Upper lobe of left lung (tissue), 6 donors: ENCODE data around the gene CYB561. TPM values are rescaled to one million over a fixed set of nuclear protein-coding genes. Genes with fewer than 3 reads are reported as not detected.
A peak's percentile ranks its signal among the peaks of the same experiment; 100 is the strongest.

ENCODE experiments used
- ATAC-seq, 2 donors: fragments of 200-7000 bp; cut with Tn5 transposase; one replicate each; pipeline ENCODE4 v1.9.1; 2022; ENCODE audit warnings: mild to moderate bottlenecking in 2 of 2, moderate library complexity in 2 of 2; ENCODE audit not compliant: low FRiP score in 2 of 2
- DNase-seq, 2 donors: peaks; one replicate each; pipeline ENCODE4 v3.0.0-alpha.2; 2019 to 2020
- H3K27ac ChIP-seq, 4 donors: fragments of 200-600 bp; sonication (generic); one replicate each; pipeline ENCODE4 v1.5.1; 2016 to 2019
- H3K27me3 ChIP-seq, 4 donors: fragments of 200-600 bp; sonication (generic); one replicate each; pipeline ENCODE4 v1.5.1; 2017 to 2019
- H3K36me3 ChIP-seq, 4 donors: fragments of 200-600 bp; sonication (generic); one replicate each; pipeline ENCODE4 v1.5.1; 2016 to 2019
- H3K4me1 ChIP-seq, 4 donors: fragments of 200-600 bp; sonication (generic); one replicate each; pipeline ENCODE4 v1.5.1; 2018 to 2019
- H3K4me3 ChIP-seq, 4 donors: fragments of 200-600 bp; sonication (generic); one replicate each; pipeline ENCODE4 v1.5.1; 2017 to 2019; ENCODE audit warnings: mild to moderate bottlenecking in 2 of 4, moderate library complexity in 1 of 4
- H3K9me3 ChIP-seq, 4 donors: fragments of 200-600 bp; sonication (generic); one replicate each; pipeline ENCODE4 v1.5.1; 2018 to 2019
- CTCF ChIP-seq, 6 experiments: fragments of 450-650 bp in 4 of 6; fragments of 200-600 bp in 2 of 6; sonication (generic) in 2 of 6; IDR thresholded peaks; one replicate each; pipeline ENCODE4 v1.5.1; 2016 to 2019; ENCODE audit warnings: antibody characterized with exemption in 6 of 6
- EP300 ChIP-seq, 4 donors: sonication (generic); formaldehyde crosslinking; IDR thresholded peaks; one replicate each; pipeline ENCODE4 v1.5.1; 2017; ENCODE audit warnings: antibody characterized with exemption in 4 of 4, control low read depth in 2 of 4
- POLR2A ChIP-seq, 4 donors: fragments of 450-650 bp; IDR thresholded peaks; one replicate each; pipeline ENCODE4 v1.5.1; 2016 to 2017; ENCODE audit warnings: antibody characterized with exemption in 4 of 4, mild to moderate bottlenecking in 2 of 4
- POLR2AphosphoS5 ChIP-seq, 2 donors: sonication (generic); formaldehyde crosslinking; IDR thresholded peaks; one replicate each; pipeline ENCODE4 v1.5.1; 2017; ENCODE audit warnings: antibody characterized with exemption in 2 of 2
- WGBS, 2 donors: methylation state at CpG; one replicate each; pipeline ENCODE4 v1.1.5; 2017 to 2018; 5-methylcytosine and 5-hydroxymethylcytosine counted together
- total RNA-seq, 6 donors: library from RNA; depleted of rRNA in 4 of 6; stranded (reverse); fragments of >200 nt in 4 of 6; gene quantifications; one replicate each; pipeline versions ENCODE4 v1.1.0 to v1.2.1, GENCODE V29; 2016 to 2021
- donor health status: DM: no; HTN: no; CAD: no; lungs with moderate emphysema.
- donor health status: DM: no; HTN: yes; CAD: no; lungs with severe emphysema.

CYB561 gene
- total RNA-seq, 6 donors from 2014 or later: 53.7 to 124 (median 64.4) TPM

DNA sequence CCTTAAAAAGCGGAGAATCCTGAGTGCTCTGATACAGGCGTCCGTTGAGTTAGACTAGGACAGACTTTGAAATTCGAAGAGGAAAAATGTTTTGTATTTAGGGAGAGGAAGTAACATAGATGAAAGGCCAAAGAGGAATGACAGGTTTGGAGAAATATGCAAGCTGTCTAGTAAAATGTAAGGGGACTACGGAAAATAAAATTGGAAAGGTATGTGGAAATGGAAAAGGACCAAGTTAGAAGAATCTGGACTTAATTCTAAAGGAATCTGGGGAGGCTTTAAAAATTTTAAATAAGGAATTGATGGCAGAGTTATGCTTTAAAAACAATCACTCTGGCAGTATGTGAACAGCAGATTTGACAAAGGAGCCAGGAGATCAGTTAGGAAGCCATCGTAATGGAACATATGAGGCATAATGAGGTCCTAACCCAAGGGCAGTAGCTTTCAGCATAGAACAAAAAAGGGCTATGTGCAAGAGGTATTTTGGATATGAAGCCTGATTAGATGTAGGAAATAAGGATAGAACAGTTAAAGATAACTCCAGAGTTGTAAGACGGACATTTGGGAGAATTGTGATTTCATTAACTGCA lies 38.3 kb downstream of the CYB561 start:
- DNase-seq (no peak), ATAC-seq (no peak)
- Histone ChIP-seq H3K4me1 (peaks cover 0 to 4% (median 0%) of the 10 kb centered on the region in 4 donors), H3K4me3 (no peak overlapping the region), H3K27ac (no peak overlapping the region), H3K36me3 (peaks cover 0 to 21% (median 14%) of the 10 kb centered on the region in 4 donors), H3K27me3 (no peaks in the 10 kb centered on the region), H3K9me3 (no peaks in the 10 kb centered on the region)
- WGBS, 2 donors: 92 to 93% methylated on average over 7 of the region's 7 CpGs
- no peak for TF ChIP-seq POLR2AphosphoS5 (IDR thresholded peaks at IDR 0.05)
- TF ChIP-seq EP300 (IDR thresholded peaks at IDR 0.05): no peak
- TF ChIP-seq CTCF (IDR thresholded peaks at IDR 0.05): no peak
- no peak for TF ChIP-seq POLR2A (IDR thresholded peaks at IDR 0.05)

- no peak for TF ChIP-seq POLR2A (IDR thresholded peaks at IDR 0.05)
- TF ChIP-seq POLR2AphosphoS5 (IDR thresholded peaks at IDR 0.05): no peak
- no peak for TF ChIP-seq EP300 (IDR thresholded peaks at IDR 0.05)
- TF ChIP-seq CTCF (IDR thresholded peaks at IDR 0.05): peak; percentile 64 to 81 (median 78)
- H3K4me1 ChIP-seq: peaks cover 0 to 4% (median 0%) of the 10 kb centered on the region in 4 donors
- H3K9me3 ChIP-seq: no peaks in the 10 kb centered on the region
- DNase-seq (peak in 1 of 2 donors; percentile 69), ATAC-seq (peak; percentile 86 to 91)
- no peak overlapping the region for H3K4me3 ChIP-seq
- H3K27ac ChIP-seq: no peak overlapping the region
- H3K27me3 ChIP-seq: no peaks in the 10 kb centered on the region
- peaks cover 0 to 11% (median 7%) of the 10 kb centered on the region in 4 donors for H3K36me3 ChIP-seq
- WGBS, 2 donors: 34 to 39% methylated on average over 4 of the region's 4 CpGs
These were observed 39.3 kb downstream of the CYB561 start for GRCh38 chr17:63406689-63407330.

DNA sequence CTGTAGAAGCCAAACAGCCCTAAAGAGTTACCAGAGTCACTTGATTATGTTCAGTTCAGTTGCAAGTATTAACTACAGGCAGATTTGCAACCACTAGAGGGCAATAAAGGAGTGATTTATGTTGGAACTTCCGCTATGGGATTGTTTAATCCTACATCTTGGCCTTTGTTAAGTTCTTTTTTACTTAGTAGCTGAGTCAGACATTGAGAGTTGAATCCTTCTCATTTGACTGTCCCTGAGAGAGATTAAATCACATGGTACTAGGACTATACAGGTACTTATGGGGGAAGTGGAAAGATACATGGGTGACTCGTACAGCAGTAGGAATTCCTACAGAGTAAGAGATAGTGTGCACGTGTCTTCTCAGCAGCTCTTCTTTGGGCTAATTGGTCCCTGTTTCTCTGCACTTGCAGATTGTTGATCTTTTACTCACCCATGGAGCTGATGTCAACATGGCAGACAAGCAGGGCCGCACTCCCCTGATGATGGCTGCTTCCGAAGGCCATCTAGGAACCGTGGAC lies 40.3 kb downstream of the CYB561 start:
- TF ChIP-seq EP300 (IDR thresholded peaks at IDR 0.05) (no peak), CTCF (IDR thresholded peaks at IDR 0.05) (peak; percentile 41 to 68 (median 64)), POLR2A (IDR thresholded peaks at IDR 0.05) (no peak)
- DNase-seq (no peak), ATAC-seq (peak; percentile 67 to 76)
- Histone ChIP-seq H3K36me3 (peaks cover 0 to 11% (median 3%) of the 10 kb centered on the region in 4 donors), H3K27ac (peak overlapping the region in 1 of 4 donors; percentile 10), H3K4me3 (no peak overlapping the region), H3K4me1 (peaks cover 0 to 4% (median 0%) of the 10 kb centered on the region in 4 donors), H3K27me3 (no peaks in the 10 kb centered on the region), H3K9me3 (no peaks in the 10 kb centered on the region)
- WGBS, 2 donors: 75 to 76% methylated on average over 6 of the region's 6 CpGs

GRCh38 chr17:63405020-63405419 lies 41.1 kb downstream of the CYB561 start:
- H3K4me3 ChIP-seq: no peak overlapping the region
- H3K36me3 ChIP-seq: peaks cover 0 to 11% (median 3%) of the 10 kb centered on the region in 4 donors
- no peaks in the 10 kb centered on the region for H3K9me3 ChIP-seq
- 87 to 92% methylated on average over 7 to 9 of the region's 9 CpGs for WGBS, 2 donors
- H3K27ac ChIP-seq: no peak overlapping the region
- TF ChIP-seq EP300 (IDR thresholded peaks at IDR 0.05) (no peak), CTCF (IDR thresholded peaks at IDR 0.05) (no peak), POLR2AphosphoS5 (IDR thresholded peaks at IDR 0.05) (no peak), POLR2A (IDR thresholded peaks at IDR 0.05) (no peak)
- ATAC-seq (no peak), DNase-seq (no peak)
- peaks cover 0 to 5% (median 2%) of the 10 kb centered on the region in 4 donors for H3K4me1 ChIP-seq
- no peaks in the 10 kb centered on the region for H3K27me3 ChIP-seq
